ENCODE data around the gene GDPD1. TPM values are rescaled to one million over a fixed set of nuclear protein-coding genes. Genes with fewer than 3 reads are reported as not detected.

GDPD1 gene
- total RNA-seq, 1 experiment from 2014 or later = 2.6 TPM

DNA sequence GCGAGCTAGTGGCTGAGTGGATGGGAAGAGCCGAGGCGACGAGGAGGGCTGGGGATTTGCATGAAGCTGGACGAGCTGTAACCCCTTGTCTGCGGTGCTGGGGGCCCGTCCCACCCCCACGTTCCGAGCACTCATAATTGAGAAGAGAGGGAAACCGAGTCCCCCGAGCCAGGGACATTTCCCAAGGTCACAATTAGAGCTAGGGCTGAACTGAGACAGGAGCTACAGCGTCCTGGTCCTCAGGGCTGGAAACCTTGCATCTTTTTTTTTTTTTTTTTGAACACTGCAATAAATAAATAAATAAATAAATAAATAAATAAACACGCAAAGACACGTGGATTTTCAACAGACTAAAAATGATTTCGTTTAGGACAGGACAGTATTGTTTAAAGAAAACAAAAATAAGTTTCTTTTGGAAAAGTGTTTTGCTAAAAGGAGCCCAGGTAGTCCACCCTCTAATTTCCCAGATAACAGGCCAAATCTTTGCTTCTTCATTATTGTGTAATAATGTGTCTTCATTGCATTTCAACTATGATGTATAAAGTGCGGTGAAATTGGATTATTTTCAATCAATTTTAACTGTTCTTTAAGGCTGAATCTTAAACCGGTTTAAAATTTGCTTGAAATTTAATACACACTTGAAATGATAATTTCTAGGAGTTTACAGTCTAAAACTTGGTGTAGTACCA is 992 bp downstream of the GDPD1 start:
- no CpG with 5 or more reads among the region's 17 CpGs for WGBS (ENCODE audit: extremely low coverage, insufficient read length, low lambda C conversion rate)
- Histone ChIP-seq H3K79me2 (ENCODE audit: insufficient read depth, low read length) (no peaks in the 10 kb centered on the region), H3K14ac (ENCODE audit: insufficient read depth, low read length) (peak overlapping the region; percentile 81), H3T11ph (ENCODE audit: low read length) (no peak overlapping the region), H3K27ac (ENCODE audit: insufficient read length, low read depth, low read length) (no peak overlapping the region), H2BK20ac (ENCODE audit: low read depth, low read length, poor library complexity, severe bottlenecking) (no peak overlapping the region), H2AFZ (ENCODE audit: low read length) (no peak overlapping the region), H2BK12ac (ENCODE audit: insufficient read length, low read depth, low read length) (no peak overlapping the region), H3K23ac (ENCODE audit: insufficient read length, low read depth, low read length) (no peak overlapping the region), H3K4ac (ENCODE audit: low read depth, low read length) (no peak overlapping the region), H4K91ac (ENCODE audit: insufficient read length, low read depth, low read length) (no peak overlapping the region), H3K4me1 (ENCODE audit: insufficient read depth, low read length) (no peaks in the 10 kb centered on the region), H2BK15ac (ENCODE audit: low read depth, low read length) (no peak overlapping the region), H4K5ac (ENCODE audit: insufficient read length, low read depth, low read length) (no peak overlapping the region), H4K8ac (replicated peaks; ENCODE audit: insufficient read length, low read depth, low read length) (no peak overlapping the region), H4K20me1 (ENCODE audit: control insufficient read depth, insufficient read depth, insufficient read length) (no peaks in the 10 kb centered on the region), H3K56ac (ENCODE audit: insufficient read length, low read depth, low read length) (no peak overlapping the region), H3K27me3 (ENCODE audit: insufficient read depth, low read length) (no peaks in the 10 kb centered on the region), H2BK120ac (ENCODE audit: low read depth, low read length, poor library complexity, severe bottlenecking) (no peak overlapping the region), H3K4me2 (ENCODE audit: insufficient read depth, insufficient read length, low read length) (peak overlapping the region; percentile 61), H3K23me2 (ENCODE audit: insufficient read length, low read depth, low read length, poor library complexity, severe bottlenecking) (peaks cover 5% of the 10 kb centered on the region), H3K9me3 (ENCODE audit: control insufficient read depth, low read depth, low read length) (no peaks in the 10 kb centered on the region), H3K79me1 (ENCODE audit: insufficient read depth, low read depth, low read length, poor library complexity, severe bottlenecking) (no peaks in the 10 kb centered on the region), H2AK5ac (ENCODE audit: insufficient read length, low read length) (no peak overlapping the region), H2BK5ac (ENCODE audit: insufficient read length, low read length) (no peak overlapping the region), H3K9ac (ENCODE audit: extremely low read depth, insufficient read length, low read length) (peak overlapping the region; percentile 58), H3K18ac (ENCODE audit: insufficient read length, low read depth, low read length) (no peak overlapping the region)
- no peak for DNase-seq
- Mint-ChIP-seq H3K27ac (peak overlapping the region in 2 of 3 experiments; percentile 91 to 96; a peak in 2 of 7 replicates), H3K4me3 (peak overlapping the region; percentile 96 to 99), H3K4me1 (peaks cover 6 to 7% of the 10 kb centered on the region in 2 experiments), H3K9me3 (no peaks in the 10 kb centered on the region), H3K27me3 (ENCODE audit: low read depth) (peaks cover 4% of the 10 kb centered on the region; the same call in 1 of the 2 replicates), H3K36me3 (ENCODE audit: insufficient read depth in 1 of 3, low read depth in 3 of 3) (no peaks in the 10 kb centered on the region)
- TF ChIP-seq, protein P1, sequence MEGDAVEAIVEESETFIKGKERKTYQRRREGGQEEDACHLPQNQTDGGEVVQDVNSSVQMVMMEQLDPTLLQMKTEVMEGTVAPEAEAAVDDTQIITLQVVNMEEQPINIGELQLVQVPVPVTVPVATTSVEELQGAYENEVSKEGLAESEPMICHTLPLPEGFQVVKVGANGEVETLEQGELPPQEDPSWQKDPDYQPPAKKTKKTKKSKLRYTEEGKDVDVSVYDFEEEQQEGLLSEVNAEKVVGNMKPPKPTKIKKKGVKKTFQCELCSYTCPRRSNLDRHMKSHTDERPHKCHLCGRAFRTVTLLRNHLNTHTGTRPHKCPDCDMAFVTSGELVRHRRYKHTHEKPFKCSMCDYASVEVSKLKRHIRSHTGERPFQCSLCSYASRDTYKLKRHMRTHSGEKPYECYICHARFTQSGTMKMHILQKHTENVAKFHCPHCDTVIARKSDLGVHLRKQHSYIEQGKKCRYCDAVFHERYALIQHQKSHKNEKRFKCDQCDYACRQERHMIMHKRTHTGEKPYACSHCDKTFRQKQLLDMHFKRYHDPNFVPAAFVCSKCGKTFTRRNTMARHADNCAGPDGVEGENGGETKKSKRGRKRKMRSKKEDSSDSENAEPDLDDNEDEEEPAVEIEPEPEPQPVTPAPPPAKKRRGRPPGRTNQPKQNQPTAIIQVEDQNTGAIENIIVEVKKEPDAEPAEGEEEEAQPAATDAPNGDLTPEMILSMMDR (conservative IDR thresholded peaks at IDR 0.05) = no peak
